KMS-11 (cell line): ENCODE measurements around the gene HOXD10.

ENCODE experiments used
- H2AFZ ChIP-seq: fragments of 200-600 bp; sonication (generic); 2 replicates; pipeline ENCODE4 v1.6.1; 2016; ENCODE audit warnings: antibody characterized with exemption, mixed run types, low read depth
- H3K27ac ChIP-seq: fragments of 200-600 bp; sonication (generic); 2 replicates; pipeline ENCODE4 v1.6.1; 2016; ENCODE audit warnings: mild to moderate bottlenecking, mixed run types
- H3K27me3 ChIP-seq: fragments of 200-600 bp; sonication (generic); 2 replicates; pipeline ENCODE4 v1.6.1; 2017; ENCODE audit warnings: mild to moderate bottlenecking, low read depth, mixed run types, moderate library complexity; ENCODE audit not compliant: insufficient read depth
- H3K36me3 ChIP-seq: fragments of 200-600 bp; sonication (generic); 2 replicates; pipeline ENCODE4 v1.6.1; 2017; ENCODE audit warnings: mild to moderate bottlenecking, mixed run types; ENCODE audit not compliant: insufficient read depth
- H3K4me1 ChIP-seq: fragments of 200-600 bp; sonication (generic); 2 replicates; pipeline ENCODE4 v1.6.1; 2016; ENCODE audit warnings: mild to moderate bottlenecking, low read depth, mixed run types; ENCODE audit not compliant: poor library complexity, severe bottlenecking
- H3K4me2 ChIP-seq: fragments of 200-600 bp; sonication (generic); 2 replicates; pipeline ENCODE4 v1.7.0; 2016; ENCODE audit warnings: mild to moderate bottlenecking, mixed run types
- H3K4me3 ChIP-seq: fragments of 200-600 bp; sonication (generic); IDR thresholded peaks from 2 replicates; pipeline ENCODE4 v1.6.1; 2017; ENCODE audit warnings: low read depth, low read length, mixed read lengths; ENCODE audit not compliant: insufficient read depth
- H3K79me2 ChIP-seq: fragments of 200-600 bp; sonication (generic); 2 replicates; pipeline ENCODE4 v1.6.1; 2016; ENCODE audit warnings: low read depth, mixed run types; ENCODE audit not compliant: insufficient read depth
- H3K9ac ChIP-seq: fragments of 200-600 bp; sonication (generic); 2 replicates; pipeline ENCODE4 v1.6.1; 2016; ENCODE audit warnings: mild to moderate bottlenecking, mixed run types
- H4K20me1 ChIP-seq: fragments of 200-600 bp; sonication (generic); 2 replicates; pipeline ENCODE4 v1.6.1; 2016; ENCODE audit warnings: mild to moderate bottlenecking, mixed run types; ENCODE audit not compliant: insufficient read depth
- CTCF ChIP-seq: fragments of 200-600 bp; sonication (generic); conservative IDR thresholded peaks from 2 replicates; pipeline ENCODE4 v1.6.1; 2017; ENCODE audit warnings: low read depth, mild to moderate bottlenecking, antibody characterized with exemption, low read length, moderate library complexity, mixed read lengths

HOXD10 gene

DNA sequence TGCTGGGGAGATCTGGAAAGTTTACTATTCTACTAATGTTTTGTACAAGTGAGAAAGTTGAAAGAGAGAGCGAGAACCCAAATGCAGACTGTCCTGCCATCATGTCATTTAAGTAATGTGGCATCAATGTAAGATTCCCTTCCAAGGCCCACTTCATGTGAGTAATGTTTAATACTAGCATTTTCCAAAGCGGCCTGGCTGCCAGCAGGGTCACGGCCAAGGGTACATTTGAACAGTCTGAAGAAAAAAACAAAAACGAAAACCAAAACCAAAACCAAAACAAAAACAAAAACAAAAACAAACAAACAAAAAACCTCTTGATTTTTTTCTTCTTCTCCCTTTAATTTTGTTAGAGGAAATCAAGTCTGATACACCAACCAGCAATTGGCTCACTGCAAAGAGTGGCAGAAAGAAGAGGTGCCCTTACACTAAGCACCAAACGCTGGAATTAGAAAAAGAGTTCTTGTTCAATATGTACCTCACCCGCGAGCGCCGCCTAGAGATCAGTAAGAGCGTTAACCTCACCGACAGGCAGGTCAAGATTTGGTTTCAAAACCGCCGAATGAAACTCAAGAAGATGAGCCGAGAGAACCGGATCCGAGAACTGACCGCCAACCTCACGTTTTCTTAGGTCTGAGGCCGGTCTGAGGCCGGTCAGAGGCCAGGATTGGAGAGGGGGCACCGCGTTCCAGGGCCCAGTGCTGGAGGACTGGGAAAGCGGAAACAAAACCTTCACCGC, 2.2 kb downstream of the HOXD10 start:
- Histone ChIP-seq H3K36me3 (no peaks in the 10 kb centered on the region), H3K9ac (no peak overlapping the region), H3K27ac (no peak overlapping the region), H3K4me3 (no peak overlapping the region), H3K27me3 (no peaks in the 10 kb centered on the region), H3K4me1 (no peaks in the 10 kb centered on the region), H2AFZ (peak overlapping the region; percentile 31), H3K79me2 (no peaks in the 10 kb centered on the region), H3K4me2 (peak overlapping the region; percentile 36; the same call in 1 of the 2 replicates), H4K20me1 (no peaks in the 10 kb centered on the region)
- TF ChIP-seq CTCF: peak; percentile 62

GRCh38 chr2:176120364-176121189, 4.0 kb downstream of the HOXD10 start:
- no peaks in the 10 kb centered on the region for H4K20me1 ChIP-seq
- TF ChIP-seq CTCF: no peak
- no peak overlapping the region for H3K4me3 ChIP-seq
- H3K4me2 ChIP-seq: no peak overlapping the region
- H3K27ac ChIP-seq: no peak overlapping the region
- H3K9ac ChIP-seq: no peak overlapping the region
- H3K27me3 ChIP-seq: no peaks in the 10 kb centered on the region
- no peaks in the 10 kb centered on the region for H3K4me1 ChIP-seq
- H3K36me3 ChIP-seq: no peaks in the 10 kb centered on the region
- no peaks in the 10 kb centered on the region for H3K79me2 ChIP-seq
- H2AFZ ChIP-seq: no peak overlapping the region

GRCh38 chr2:176121190-176122051, 4.8 kb downstream of the HOXD10 start:
- Histone ChIP-seq H3K9ac (no peak overlapping the region), H3K27me3 (no peaks in the 10 kb centered on the region), H4K20me1 (no peaks in the 10 kb centered on the region), H3K4me2 (no peak overlapping the region), H2AFZ (no peak overlapping the region), H3K27ac (no peak overlapping the region), H3K4me3 (no peak overlapping the region), H3K79me2 (no peaks in the 10 kb centered on the region), H3K4me1 (no peaks in the 10 kb centered on the region), H3K36me3 (no peaks in the 10 kb centered on the region)
- TF ChIP-seq CTCF: no peak

DNA sequence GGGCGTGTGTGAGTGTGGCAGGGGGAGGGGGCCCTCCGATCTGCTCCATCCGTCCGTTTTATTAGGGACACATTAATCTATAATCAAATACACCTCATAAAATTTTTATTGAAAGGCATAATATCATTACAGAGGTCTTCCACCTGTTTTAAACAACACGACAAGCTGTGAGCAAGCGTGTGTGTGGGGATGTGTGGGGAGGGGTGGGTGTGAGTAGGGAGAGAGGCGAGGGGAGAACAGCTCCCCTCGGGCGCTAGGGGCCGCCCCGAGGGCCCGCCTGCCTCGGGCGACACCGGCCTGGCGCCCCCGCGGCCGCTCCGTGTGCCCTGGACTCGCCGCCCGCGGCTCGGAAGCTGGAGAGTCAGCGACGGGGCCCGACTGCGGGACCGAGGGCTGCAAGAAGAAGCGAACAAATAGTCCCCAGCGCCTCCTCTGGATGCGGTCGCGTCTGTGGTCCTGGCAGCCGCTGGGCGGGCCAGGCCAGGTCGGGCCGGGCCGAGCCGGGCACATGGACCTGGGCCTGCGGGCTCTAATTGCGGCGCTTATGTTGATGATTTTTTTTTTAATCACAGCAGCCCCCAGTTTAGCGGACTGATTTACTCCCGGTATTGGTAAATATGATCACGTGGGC, 5.6 kb downstream of the HOXD10 start:
- no peaks in the 10 kb centered on the region for H4K20me1 ChIP-seq
- H3K27me3 ChIP-seq: no peaks in the 10 kb centered on the region
- H3K4me2 ChIP-seq: no peak overlapping the region
- no peaks in the 10 kb centered on the region for H3K79me2 ChIP-seq
- TF ChIP-seq CTCF: no peak
- H3K4me1 ChIP-seq: no peaks in the 10 kb centered on the region
- H2AFZ ChIP-seq: no peak overlapping the region
- no peak overlapping the region for H3K27ac ChIP-seq
- H3K9ac ChIP-seq: no peak overlapping the region
- no peaks in the 10 kb centered on the region for H3K36me3 ChIP-seq
- no peak overlapping the region for H3K4me3 ChIP-seq
